ENCODE measurements around the gene GRAP2. TPM values are rescaled to one million over a fixed set of nuclear protein-coding genes. Genes with fewer than 3 reads are reported as not detected.

Gene GRAP2
- total and polyA plus RNA-seq, 2 of the 13 experiments (the other 11 are each of a cell fraction or from before 2014, with no cell fraction given), result 0.15 TPM; not detected in 1

GRCh38 chr22:39942439-39943230 lies 41.8 kb downstream of the GRAP2 start (continued):
- TF ChIP-seq UBTF (CRISPR knock-in tag; IDR thresholded peaks at IDR 0.05), result no peak

- intact Hi-C loops (cut with micrococcal nuclease; ENCODE audit: unreplicated experiment), result no loop called here
- CTCF ChIA-PET (ENCODE audit: low intra/inter-chr PET ratio, low total read pairs), result no interaction called here
Observed at GRCh38 chr22:39943337-39943736, 42.5 kb downstream of the GRAP2 start.

More at GRCh38 chr22:39943337-39943736, 42.5 kb downstream of the GRAP2 start:
- no peak overlapping the region for H3K4me3 ChIP-seq (replicated peaks in 1 of 3; ENCODE audit: insufficient read depth in 1 of 3, low read depth in 2 of 3, low read length in 3 of 3)
- in situ Hi-C loops (cut with HindIII; ENCODE audit: extremely low pct_ligation_motif_present, low pct_unique_long_range_greater_than_20kb), result no loop called here
- H3K36me3 ChIP-seq (replicated peaks in 1 of 2; ENCODE audit: control insufficient read depth in 1 of 2, insufficient read depth in 2 of 2, low read length in 2 of 2), result no peaks in the 10 kb centered on the region
- no peak overlapping the region for H3K4me2 ChIP-seq (ENCODE audit: low read depth, low read length)
- peaks cover 0 to 16% of the 10 kb centered on the region in 2 experiments; a peak in 1 of 5 replicates for H3K27me3 ChIP-seq (ENCODE audit: control insufficient read depth in 1 of 2, insufficient read depth in 2 of 2, low read length in 2 of 2)
- no peak overlapping the region for H3K9ac ChIP-seq (ENCODE audit: insufficient read depth, low read depth, low read length)
- ATAC-seq, result peak; percentile 60
- TF ChIP-seq RORA (CRISPR knock-in tag; IDR thresholded peaks at IDR 0.05) (no peak), MED13 (CRISPR knock-in tag; IDR thresholded peaks at IDR 0.05) (no peak), ZSCAN22 (CRISPR knock-in tag; IDR thresholded peaks at IDR 0.05) (no peak), E2F1 (CRISPR knock-in tag; IDR thresholded peaks at IDR 0.05) (no peak), WIZ (CRISPR knock-in tag; IDR thresholded peaks at IDR 0.05) (no peak), NCOA1 (CRISPR knock-in tag; IDR thresholded peaks at IDR 0.05) (no peak)
- H2AFZ ChIP-seq (ENCODE audit: low read length), result no peak overlapping the region
- H3K4me1 ChIP-seq (ENCODE audit: insufficient read depth, low read length), result peaks cover 30% of the 10 kb centered on the region
- no peak overlapping the region for H3K27ac ChIP-seq (ENCODE audit: extremely low read length, insufficient read depth, low read length)
- no peak for FAIRE-seq
- no peak for DNase-seq (ENCODE audit: low spot score)
- 33% methylated on average over 4 of the region's 5 CpGs for WGBS (ENCODE audit: low lambda C conversion rate)
- no peaks in the 10 kb centered on the region for H3K9me3 ChIP-seq (ENCODE audit: low read length)
- H4K20me1 ChIP-seq (ENCODE audit: insufficient read depth, low read length), result no peaks in the 10 kb centered on the region
- no peaks in the 10 kb centered on the region for H3K79me2 ChIP-seq (ENCODE audit: insufficient read depth, low read length)
- POLR2A ChIA-PET, result no interaction called here
- BruUV-seq (replicated peaks), result no TSS peak

Measured in HepG2 (cell line).